NCI-H2081 treated with DMSO at 0.1 percent for 48 hours (cell line): Measurements from ENCODE around the gene GNG4.

Experiments
- DNase-seq: peaks from one replicate; lab custom pipeline; 2025; lab: John Stamatoyannopoulos, UW

The GNG4 gene

DNA sequence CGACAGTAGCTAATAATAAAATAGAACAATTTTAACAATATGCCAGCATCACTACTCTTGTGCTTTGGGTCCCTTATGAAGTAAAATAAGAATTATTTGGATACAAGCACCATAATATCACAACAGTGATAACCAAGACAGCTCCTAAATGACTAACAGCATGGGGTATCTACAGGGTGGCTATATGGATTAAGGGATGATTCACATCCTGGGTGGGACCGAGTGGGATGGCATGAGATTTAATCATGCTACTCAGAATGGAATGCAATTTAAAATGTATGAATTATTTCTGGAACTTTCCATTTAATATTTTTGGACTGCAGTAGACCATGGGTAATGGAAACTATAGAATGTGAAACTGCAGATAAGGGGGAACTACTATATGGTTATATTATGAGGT lies 117.2 kb downstream of the GNG4 start:
- DNase-seq, result no peak

- no peak for DNase-seq
Measured at GRCh38 chr1:235527196-235527814, 122.3 kb downstream of the GNG4 start.

DNA sequence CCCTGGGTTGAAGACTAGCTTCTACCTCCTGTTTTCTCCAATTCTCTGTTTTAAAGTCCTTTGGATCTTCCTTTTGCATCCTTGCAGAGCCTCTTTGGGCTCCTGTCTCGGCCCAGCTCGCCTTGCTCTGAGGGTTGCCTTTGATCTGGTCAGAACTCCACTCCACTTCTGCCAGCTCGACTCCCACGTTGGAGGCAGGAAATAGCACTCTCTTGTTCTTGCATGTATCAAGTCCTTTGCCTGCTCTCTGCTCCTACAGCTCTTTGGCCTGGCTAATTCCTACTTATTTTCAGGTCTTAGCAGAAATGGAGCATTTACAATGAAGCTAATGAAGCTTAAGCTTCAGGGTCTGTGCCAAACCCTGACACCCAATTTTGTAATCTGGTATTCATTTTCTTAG lies 124.3 kb downstream of the GNG4 start:
- DNase-seq, result no peak

GRCh38 chr1:235516862-235517446 lies 132.6 kb downstream of the GNG4 start:
- DNase-seq, result no peak

DNA sequence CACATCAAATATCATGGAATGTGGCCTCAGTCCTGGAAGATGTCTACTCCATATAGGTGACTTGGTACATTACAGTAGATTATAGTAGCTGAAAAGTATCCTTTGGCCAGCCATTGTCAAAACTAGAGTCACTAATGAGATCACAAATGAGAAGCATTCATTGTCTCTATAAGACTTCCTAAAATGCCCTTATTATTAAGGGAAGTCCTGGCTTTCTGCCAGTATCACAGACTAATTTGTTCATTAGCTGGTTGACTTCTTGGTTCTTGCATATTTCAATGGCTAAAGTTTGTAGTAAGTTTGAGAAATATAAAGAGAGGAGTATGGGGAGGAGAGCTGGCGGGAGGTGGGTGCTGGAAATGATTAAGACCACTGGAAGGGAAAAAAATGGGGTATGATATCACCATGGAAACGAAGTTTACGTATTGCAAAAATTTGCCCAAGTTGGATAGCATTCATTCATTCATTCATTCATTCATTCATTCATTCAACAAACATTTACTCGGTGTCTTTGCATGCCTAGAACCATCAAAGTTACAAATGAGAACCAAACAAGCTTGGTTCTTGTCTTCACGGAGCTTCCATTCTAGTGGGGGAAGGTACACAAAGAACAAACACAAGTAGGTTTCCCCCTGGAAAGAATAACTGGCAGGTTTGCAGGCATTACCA lies 133.6 kb downstream of the GNG4 start:
- DNase-seq, result no peak

DNA sequence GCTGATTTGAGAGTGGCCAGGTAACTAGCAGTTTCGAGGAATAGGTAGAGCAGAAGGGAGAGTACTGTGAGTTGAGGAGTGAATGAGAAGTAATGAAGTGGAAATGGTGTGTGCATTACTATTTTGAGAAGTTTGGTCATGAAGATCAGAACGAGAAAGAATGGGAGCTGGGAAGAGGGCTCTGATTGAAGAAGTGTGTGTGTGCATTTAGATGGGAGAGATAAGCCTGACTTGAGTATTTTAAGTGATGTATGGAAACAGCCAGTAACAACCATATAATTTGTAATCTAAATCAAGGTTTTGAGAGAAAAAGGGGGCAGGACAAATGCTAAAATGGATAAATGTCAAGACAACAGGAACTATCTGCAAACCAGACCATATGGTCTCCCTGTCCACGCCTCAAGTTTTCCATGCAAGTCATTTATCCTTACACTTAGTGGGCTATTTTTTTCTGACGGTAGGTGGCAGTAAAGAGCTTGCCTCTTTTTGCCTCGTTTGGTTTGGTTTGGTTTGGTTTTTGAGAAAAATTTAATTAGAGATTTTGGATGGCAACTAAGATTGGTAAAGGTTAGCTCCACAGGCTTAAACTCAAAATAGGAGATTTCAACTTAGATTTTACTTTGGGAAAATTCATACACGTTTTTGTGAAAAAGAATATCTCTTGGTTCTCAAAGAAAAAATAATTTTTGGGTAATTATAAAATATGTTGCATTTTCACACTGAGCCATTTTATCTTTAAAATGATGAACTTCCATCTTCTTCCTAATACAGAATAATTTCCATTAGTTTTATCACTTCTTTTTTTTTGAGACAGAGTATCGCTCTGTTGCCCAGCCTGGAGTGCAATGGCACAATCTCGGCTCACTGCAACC lies 135.9 kb downstream of the GNG4 start:
- DNase-seq, result peak; percentile 54

DNA sequence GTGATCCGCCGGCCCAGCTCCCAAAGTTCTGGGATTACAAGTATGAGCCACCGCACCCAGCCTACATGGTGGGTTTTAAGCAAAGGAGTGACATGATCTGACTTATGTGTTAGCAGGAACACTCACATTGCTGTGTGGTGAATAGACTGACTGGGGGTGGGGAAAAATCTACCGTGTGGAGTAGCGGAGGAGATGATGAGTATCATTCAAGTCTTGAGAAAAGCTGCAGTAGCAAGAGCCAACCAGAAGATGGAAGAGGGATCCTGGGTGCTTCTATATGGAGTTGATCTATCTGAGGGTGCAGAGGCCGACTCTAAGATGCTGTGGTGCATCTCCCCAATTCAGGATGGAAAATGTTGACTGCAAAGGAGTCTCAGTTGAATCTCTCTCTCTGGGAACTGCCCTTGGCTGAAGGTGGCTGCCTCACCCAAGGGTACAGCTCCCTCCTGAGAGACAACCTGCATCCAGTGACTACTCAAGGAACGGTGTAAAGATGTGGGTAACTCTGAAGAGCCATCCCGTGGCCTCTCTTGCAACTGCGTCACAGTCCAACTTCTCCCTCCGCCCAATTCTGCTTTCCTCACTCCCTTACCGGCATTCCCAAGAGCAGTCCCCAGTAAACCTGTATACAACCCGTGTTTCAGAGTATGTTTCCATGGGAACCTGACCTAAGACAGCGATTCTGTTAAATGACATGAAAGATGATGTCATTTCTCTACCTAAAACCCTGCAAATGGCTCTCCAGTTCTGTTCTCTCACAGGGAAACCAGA lies 137.9 kb downstream of the GNG4 start:
- no peak for DNase-seq

DNA sequence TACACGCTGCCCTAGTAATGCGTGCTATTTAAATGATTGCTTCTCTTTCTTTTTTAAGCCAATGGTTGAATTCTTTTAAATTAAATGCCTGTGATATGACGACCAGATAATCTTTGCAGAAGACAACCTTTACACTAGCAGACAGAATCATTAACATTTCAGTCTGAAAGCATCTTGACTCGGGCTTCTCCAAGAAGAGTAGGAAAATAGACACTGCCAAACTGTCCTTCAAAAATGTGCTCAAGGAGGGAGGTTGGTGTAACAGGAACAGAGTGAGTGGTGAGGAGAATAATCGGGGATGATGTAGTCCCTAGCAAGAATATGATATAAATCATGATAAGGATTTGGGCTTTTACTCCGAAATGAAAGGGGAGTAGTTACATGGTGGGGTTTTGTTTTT lies 138.8 kb downstream of the GNG4 start:
- DNase-seq, result no peak

DNA sequence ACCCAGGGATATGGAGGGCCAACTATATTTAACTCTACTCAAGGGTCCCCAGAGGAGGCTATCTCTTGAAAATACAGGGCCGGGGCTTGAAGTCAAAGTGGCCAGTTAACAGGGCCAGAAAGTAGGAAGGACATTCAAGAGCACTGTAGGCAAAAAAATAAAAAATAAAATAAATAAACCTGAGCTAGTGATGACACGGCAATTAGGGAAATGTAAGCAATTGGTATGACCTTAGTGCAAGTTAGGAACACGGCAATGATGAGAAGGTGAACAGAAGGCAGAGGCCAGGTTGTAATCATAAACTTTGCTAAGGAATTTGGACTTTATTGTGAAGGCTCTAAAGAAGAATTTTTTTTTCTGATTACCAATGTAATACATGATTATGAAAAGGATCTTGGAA lies 142.0 kb downstream of the GNG4 start:
- DNase-seq, result no peak

GRCh38 chr1:235504494-235505222 lies 144.9 kb downstream of the GNG4 start:
- peak; percentile 97 for DNase-seq

DNA sequence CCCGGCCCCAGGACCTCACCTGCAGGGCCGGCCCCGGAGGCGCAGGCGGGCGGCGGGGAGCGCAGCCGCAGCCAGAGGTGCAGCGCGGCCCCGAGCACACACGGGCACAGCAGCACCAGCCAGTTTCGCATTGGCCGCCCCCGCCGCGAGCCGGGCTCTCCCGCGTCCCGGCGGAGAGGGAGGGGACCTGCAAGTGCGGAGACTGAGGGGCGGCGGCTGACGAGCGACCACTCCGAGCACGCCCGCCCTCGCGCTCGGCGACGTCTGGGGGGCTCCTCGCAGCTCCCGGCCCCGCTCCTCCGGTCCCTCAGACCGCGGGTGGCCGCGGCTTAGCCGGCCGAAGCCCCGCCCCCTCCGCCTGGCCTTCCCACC lies 145.5 kb downstream of the GNG4 start, which contains the start of gene B3GALNT2:
B3GALNT2 (minus strand) TSS at position 331 of the 372 bp plus-strand sequence; CDS start at position 131, 200 bp downstream.
- no peak for DNase-seq

DNA sequence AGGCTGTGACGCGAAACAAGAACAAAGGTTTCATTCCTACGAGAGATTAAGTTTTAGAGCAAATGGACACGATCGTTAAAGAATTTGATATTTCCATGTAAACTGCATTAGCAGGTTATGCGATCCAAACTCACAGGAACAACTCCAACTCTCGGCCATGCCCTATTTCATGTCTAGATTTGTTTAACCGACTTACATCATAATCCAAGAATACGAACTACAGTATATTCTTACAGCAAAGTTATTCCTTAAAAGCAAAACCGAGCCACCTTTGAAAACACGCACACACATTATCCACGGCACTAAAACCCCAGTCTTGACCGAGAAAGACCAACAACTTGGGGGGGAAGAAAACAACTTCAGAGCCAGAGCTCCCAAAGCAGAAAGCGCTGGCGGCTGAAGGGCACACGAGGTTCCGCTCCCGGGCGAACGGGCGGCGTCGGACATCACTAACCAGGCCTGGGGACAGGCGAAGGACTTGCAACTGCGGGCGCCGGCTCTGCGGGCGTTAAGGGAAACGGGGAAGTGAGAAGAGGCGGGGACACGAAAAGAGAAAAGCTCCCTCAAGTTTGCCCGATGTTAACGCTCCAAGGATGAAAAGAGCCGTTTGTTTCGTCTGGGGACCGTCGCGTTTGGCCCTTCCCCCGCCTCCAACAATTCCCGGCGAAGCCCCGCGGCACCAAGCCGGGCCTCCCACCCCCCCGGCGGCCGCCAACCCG lies 146.0 kb downstream of the GNG4 start:
- DNase-seq, result no peak

DNA sequence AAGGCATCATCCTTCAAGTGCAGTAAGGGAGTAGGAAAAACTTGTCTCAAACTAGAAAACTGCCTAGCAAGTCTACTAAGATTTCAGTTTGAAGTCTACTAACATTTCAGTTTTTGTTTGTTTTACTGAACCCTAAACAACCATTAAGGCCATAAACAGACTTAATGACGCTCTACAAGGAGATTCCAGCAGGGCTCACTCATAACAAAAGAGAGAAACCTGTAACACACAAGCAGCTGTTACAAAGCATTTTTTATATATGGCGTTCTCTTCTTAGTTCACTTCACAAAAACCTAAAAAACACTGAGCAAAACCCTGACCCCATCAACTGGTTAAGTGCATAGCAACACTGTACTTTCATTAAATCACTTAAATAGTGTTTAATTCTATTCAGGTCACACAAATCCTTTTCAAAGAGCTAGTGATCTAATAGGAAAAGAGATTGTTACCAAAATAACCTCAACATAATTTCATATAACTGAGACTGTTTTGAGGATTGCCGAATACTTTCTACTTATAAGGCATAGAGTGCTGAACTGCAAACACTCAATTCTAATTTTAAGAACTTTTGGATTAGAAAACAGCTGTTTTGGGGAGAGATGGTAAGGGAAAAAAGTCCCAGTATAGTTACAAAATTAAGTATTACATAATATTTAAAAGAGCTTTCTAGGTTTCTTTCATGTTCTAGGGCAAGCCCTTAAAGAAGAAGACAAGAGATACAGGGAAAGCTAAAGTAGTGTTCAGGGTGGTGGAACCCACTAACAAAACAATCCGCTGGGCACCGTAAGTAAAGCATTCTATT lies 146.8 kb downstream of the GNG4 start:
- DNase-seq, result no peak

DNA sequence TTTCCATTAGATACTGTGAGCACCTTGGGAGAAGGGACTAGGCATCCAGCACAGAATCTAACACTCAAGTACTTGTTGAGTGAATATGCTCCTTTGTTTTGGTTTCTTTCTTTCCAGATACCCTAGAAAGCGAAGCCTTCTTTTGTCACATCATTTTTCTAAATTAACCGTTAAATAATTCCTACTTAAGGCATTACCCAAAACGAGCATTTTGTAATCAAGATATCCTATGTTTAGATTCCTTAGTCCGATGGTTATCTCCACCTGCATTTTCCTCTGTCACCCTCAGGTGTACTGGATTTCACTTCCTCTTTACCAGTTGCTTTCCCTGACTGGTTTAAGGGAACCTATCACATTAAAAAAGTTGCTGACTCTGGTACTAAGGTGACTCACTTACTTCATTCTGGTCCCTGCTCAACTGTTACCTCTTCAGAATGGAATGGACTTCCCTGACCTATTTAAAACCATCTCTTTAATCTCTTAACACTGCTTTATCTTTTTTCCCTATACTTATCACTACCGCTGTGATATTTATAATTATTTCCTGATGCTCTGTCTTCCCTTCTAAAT lies 148.5 kb downstream of the GNG4 start:
- DNase-seq, result no peak
